ENCODE results near the gene GAK. TPM values are rescaled to one million over a fixed set of nuclear protein-coding genes. Genes with fewer than 3 reads are reported as not detected.

GAK gene
- polyA plus RNA-seq, 1 donor, result 96.1 TPM

GRCh38 chr4:958314-958665 is 26.2 kb upstream of the GAK start:
- WGBS (ENCODE audit: insufficient coverage, low lambda C conversion rate), result no CpG with 5 or more reads among the region's 17 CpGs
- DNase-seq, result no peak

DNA sequence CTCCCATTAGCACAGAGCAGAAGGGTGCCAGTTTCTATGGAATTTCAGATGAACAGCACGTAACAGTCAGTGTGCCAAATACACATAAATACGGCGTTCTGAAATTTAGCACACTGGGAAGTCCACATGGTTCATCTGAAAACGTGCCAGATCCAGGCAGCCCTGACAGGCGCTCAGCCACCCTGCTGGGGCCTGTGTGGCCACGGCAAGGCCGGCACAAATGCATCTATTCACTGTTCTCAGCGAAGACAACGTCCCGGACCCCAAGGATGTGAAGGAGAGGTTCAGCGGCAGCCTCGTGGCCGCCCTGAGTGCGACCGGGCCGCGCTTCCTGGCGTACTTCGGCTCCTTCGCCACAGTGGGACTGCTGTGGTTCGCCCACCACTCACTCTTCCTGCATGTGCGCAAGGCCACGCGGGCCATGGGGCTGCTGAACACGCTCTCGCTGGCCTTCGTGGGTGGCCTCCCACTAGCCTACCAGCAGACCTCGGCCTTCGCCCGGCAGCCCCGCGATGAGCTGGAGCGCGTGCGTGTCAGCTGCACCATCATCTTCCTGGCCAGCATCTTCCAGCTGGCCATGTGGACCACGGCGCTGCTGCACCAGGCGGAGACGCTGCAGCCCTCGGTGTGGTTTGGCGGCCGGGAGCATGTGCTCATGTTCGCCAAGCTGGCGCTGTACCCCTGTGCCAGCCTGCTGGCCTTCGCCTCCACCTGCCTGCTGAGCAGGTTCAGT is 25.6 kb upstream of the GAK start:
- DNase-seq, result no peak
- H3K36me3 ChIP-seq (ENCODE audit: control insufficient read depth, insufficient read depth, low read length), result peaks cover 41% of the 10 kb centered on the region
- WGBS (ENCODE audit: insufficient coverage, low lambda C conversion rate), result no CpG with 5 or more reads among the region's 45 CpGs

More at GRCh38 chr4:958314-958665, 26.2 kb upstream of the GAK start:
- no peak overlapping the region for H3K27ac ChIP-seq (ENCODE audit: low read length)
- H3K9me3 ChIP-seq (ENCODE audit: control insufficient read depth, low read depth, low read length), result peaks cover 6% of the 10 kb centered on the region
- H3K36me3 ChIP-seq (ENCODE audit: control insufficient read depth, insufficient read depth, low read length), result peaks cover 46% of the 10 kb centered on the region
- no peak overlapping the region for H3K4me3 ChIP-seq (ENCODE audit: low read length)
- no peaks in the 10 kb centered on the region for H3K4me1 ChIP-seq (ENCODE audit: control insufficient read depth, insufficient read depth, low read length)
- H3K27me3 ChIP-seq (ENCODE audit: control insufficient read depth, insufficient read depth, low read length), result no peaks in the 10 kb centered on the region

GRCh38 chr4:957231-957580 is 25.1 kb upstream of the GAK start:
- no peak for DNase-seq

More for the DNA sequence above, 25.6 kb upstream of the GAK start:
- Histone ChIP-seq H3K9me3 (ENCODE audit: control insufficient read depth, low read depth, low read length) (peaks cover 6% of the 10 kb centered on the region), H3K27me3 (ENCODE audit: control insufficient read depth, insufficient read depth, low read length) (no peaks in the 10 kb centered on the region), H3K4me3 (ENCODE audit: low read length) (no peak overlapping the region), H3K27ac (ENCODE audit: low read length) (no peak overlapping the region), H3K4me1 (ENCODE audit: control insufficient read depth, insufficient read depth, low read length) (no peaks in the 10 kb centered on the region)

DNA sequence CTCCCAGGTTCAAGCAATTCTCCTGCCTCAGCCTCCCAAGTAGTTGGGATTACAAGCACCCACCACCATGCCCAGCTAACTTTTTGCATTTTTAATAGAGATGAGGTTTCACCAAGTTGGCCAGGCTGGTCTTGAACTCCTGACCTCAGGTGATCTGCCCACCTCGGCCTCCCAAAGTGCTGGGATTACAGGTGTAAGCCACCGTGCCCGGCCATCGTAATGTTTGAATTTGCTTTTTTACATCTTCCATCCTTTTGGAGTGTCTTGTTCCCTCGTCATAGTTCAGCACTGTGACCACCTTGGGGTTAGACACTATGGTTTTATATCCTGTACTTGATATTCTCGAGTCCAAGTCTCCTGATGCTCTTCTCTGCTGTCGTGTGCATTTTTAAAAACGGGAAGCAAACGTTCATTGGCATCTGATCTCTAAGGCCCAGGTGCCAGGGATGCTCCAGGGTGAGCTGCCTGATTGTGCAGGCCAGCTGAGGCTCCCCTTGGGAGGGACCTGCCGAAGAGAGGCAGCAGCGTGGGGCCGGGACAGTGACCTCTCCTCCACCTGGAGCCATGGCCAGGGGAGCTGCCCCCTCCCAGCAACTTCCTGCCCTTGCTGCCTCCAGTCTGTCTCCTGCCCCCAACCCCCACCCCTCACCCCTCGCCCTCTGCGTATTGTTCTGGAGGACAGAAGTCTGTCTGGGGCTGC is 24.6 kb upstream of the GAK start:
- Histone ChIP-seq H3K4me3 (ENCODE audit: low read length) (no peak overlapping the region), H3K36me3 (ENCODE audit: control insufficient read depth, insufficient read depth, low read length) (peaks cover 30% of the 10 kb centered on the region), H3K27me3 (ENCODE audit: control insufficient read depth, insufficient read depth, low read length) (no peaks in the 10 kb centered on the region), H3K9me3 (ENCODE audit: control insufficient read depth, low read depth, low read length) (peaks cover 6% of the 10 kb centered on the region), H3K4me1 (ENCODE audit: control insufficient read depth, insufficient read depth, low read length) (no peaks in the 10 kb centered on the region), H3K27ac (ENCODE audit: low read length) (no peak overlapping the region)
- WGBS (ENCODE audit: insufficient coverage, low lambda C conversion rate), result 95% methylated on average over 5 of the region's 14 CpGs
- DNase-seq, result no peak

More at GRCh38 chr4:957231-957580, 25.1 kb upstream of the GAK start:
- Histone ChIP-seq H3K36me3 (ENCODE audit: control insufficient read depth, insufficient read depth, low read length) (peaks cover 36% of the 10 kb centered on the region), H3K4me3 (ENCODE audit: low read length) (no peak overlapping the region), H3K4me1 (ENCODE audit: control insufficient read depth, insufficient read depth, low read length) (no peaks in the 10 kb centered on the region), H3K27ac (ENCODE audit: low read length) (no peak overlapping the region), H3K27me3 (ENCODE audit: control insufficient read depth, insufficient read depth, low read length) (no peaks in the 10 kb centered on the region), H3K9me3 (ENCODE audit: control insufficient read depth, low read depth, low read length) (peaks cover 6% of the 10 kb centered on the region)
- WGBS (ENCODE audit: insufficient coverage, low lambda C conversion rate), result no CpG with 5 or more reads among the region's 8 CpGs

GRCh38 chr4:955931-956381 is 23.8 kb upstream of the GAK start:
- Histone ChIP-seq H3K36me3 (ENCODE audit: control insufficient read depth, insufficient read depth, low read length) (peaks cover 29% of the 10 kb centered on the region), H3K9me3 (ENCODE audit: control insufficient read depth, low read depth, low read length) (peaks cover 6% of the 10 kb centered on the region), H3K27ac (ENCODE audit: low read length) (no peak overlapping the region), H3K27me3 (ENCODE audit: control insufficient read depth, insufficient read depth, low read length) (no peaks in the 10 kb centered on the region), H3K4me1 (ENCODE audit: control insufficient read depth, insufficient read depth, low read length) (no peaks in the 10 kb centered on the region), H3K4me3 (ENCODE audit: low read length) (no peak overlapping the region)
- 97% methylated on average over 5 of the region's 12 CpGs for WGBS (ENCODE audit: insufficient coverage, low lambda C conversion rate)
- no peak for DNase-seq

DNA sequence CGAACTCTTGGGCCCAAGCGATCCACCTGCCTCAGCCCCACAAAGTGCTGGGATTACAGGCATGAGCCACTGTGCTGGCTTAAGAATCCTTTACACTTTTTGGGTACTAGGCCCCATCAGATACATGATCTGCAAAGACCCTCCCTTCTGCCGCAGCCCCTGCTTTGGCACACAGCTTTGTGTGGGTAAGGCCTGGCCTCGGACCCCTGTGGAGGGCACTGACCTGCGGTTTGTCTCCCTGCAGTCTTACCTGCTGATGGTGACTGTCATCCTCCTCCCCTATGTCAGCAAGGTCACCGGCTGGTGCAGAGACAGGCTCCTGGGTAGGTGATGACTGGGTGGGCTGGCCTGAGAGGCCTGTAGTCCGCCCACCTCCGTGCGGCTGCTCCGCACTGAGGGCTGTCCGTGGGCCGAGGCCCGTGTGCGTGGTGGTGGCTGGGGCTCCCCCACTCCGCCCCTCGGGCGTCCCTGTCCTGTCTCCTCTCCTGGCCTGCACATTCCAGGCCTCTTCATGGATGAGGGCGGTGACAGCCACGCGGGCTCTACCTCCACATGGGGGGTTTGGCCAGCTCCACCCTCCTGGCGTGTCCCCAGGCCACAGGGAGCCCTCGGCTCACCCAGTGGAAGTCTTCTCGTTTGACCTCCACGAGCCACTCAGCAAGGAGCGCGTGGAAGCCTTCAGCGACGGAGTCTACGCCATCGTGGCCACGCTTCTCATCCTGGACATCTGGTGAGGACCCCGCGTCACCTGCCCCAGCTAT is 23.2 kb upstream of the GAK start:
- Histone ChIP-seq H3K4me3 (ENCODE audit: low read length) (no peak overlapping the region), H3K27me3 (ENCODE audit: control insufficient read depth, insufficient read depth, low read length) (no peaks in the 10 kb centered on the region), H3K9me3 (ENCODE audit: control insufficient read depth, low read depth, low read length) (peaks cover 6% of the 10 kb centered on the region), H3K27ac (ENCODE audit: low read length) (no peak overlapping the region), H3K36me3 (ENCODE audit: control insufficient read depth, insufficient read depth, low read length) (peaks cover 25% of the 10 kb centered on the region), H3K4me1 (ENCODE audit: control insufficient read depth, insufficient read depth, low read length) (no peaks in the 10 kb centered on the region)
- DNase-seq, result no peak
- no CpG with 5 or more reads among the region's 33 CpGs for WGBS (ENCODE audit: insufficient coverage, low lambda C conversion rate)

DNA sequence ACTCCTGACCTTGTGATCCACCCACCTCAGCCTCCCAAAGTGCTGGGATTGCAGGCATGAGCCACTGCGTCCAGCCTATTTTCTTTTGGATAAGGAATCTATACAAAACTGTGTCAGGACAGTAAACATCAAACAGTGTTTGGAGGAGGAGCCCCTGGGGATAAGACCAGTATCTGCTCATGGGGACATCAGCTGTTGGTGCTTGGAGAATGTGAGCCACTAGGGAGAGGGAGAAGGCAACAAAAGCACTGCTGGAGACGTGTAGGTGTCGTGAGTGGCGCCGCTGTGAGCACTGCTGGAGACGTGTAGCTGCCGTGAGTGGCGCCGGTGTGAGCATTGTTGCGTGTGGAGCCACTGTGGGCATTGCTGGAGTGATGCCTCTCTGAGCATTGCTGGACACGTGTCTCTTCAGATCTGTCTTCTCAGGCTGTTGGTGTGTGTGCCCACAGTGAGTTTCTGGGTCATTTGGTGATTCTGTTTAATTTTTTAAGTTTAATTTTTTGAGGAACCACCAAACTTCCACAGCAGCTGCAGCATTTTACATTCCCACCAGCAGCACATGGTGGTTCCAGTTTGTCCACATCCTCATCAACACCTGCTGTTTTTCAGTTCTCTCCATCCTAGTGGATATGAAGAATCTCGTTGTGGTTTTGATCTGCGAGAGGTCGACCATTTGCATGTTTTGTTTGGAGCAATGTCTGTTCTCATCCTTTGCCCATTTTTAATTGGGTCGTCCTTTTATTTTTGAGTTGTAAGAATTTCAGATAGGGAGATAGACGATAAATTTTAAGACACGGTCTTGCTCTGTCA is 22.3 kb upstream of the GAK start:
- Histone ChIP-seq H3K27ac (ENCODE audit: low read length) (no peak overlapping the region), H3K9me3 (ENCODE audit: control insufficient read depth, low read depth, low read length) (peaks cover 6% of the 10 kb centered on the region), H3K4me3 (ENCODE audit: low read length) (no peak overlapping the region), H3K36me3 (ENCODE audit: control insufficient read depth, insufficient read depth, low read length) (peaks cover 21% of the 10 kb centered on the region), H3K27me3 (ENCODE audit: control insufficient read depth, insufficient read depth, low read length) (no peaks in the 10 kb centered on the region), H3K4me1 (ENCODE audit: control insufficient read depth, insufficient read depth, low read length) (no peaks in the 10 kb centered on the region)
- WGBS (ENCODE audit: insufficient coverage, low lambda C conversion rate), result 100% methylated on average over 1 of the region's 17 CpGs
- no peak for DNase-seq

- Histone ChIP-seq H3K4me3 (ENCODE audit: low read length) (no peak overlapping the region), H3K27me3 (ENCODE audit: control insufficient read depth, insufficient read depth, low read length) (no peaks in the 10 kb centered on the region), H3K27ac (ENCODE audit: low read length) (no peak overlapping the region), H3K4me1 (ENCODE audit: control insufficient read depth, insufficient read depth, low read length) (no peaks in the 10 kb centered on the region), H3K9me3 (ENCODE audit: control insufficient read depth, low read depth, low read length) (peaks cover 6% of the 10 kb centered on the region), H3K36me3 (ENCODE audit: control insufficient read depth, insufficient read depth, low read length) (peaks cover 15% of the 10 kb centered on the region)
- WGBS (ENCODE audit: insufficient coverage, low lambda C conversion rate), result no CpG with 5 or more reads among the region's 13 CpGs
- no peak for DNase-seq
Observed at GRCh38 chr4:953574-953915, 21.4 kb upstream of the GAK start.

- Histone ChIP-seq H3K4me3 (ENCODE audit: low read length) (no peak overlapping the region), H3K9me3 (ENCODE audit: control insufficient read depth, low read depth, low read length) (peaks cover 5% of the 10 kb centered on the region), H3K27ac (ENCODE audit: low read length) (no peak overlapping the region), H3K4me1 (ENCODE audit: control insufficient read depth, insufficient read depth, low read length) (no peaks in the 10 kb centered on the region), H3K36me3 (ENCODE audit: control insufficient read depth, insufficient read depth, low read length) (peaks cover 15% of the 10 kb centered on the region), H3K27me3 (ENCODE audit: control insufficient read depth, insufficient read depth, low read length) (no peaks in the 10 kb centered on the region)
- WGBS (ENCODE audit: insufficient coverage, low lambda C conversion rate), result no CpG with 5 or more reads among the region's 28 CpGs
- DNase-seq, result no peak
Observed at GRCh38 chr4:952881-953573, 20.9 kb upstream of the GAK start.
